ENCODE data around the gene MAN1A1. TPM values are rescaled to one million over a fixed set of nuclear protein-coding genes. Genes with fewer than 3 reads are reported as not detected.

MAN1A1 gene
- polyA plus RNA-seq, 3 donors, result 19.1 to 50.1 (median 37.5) TPM

GRCh38 chr6:119348096-119348747 lies 1.3 kb downstream of the MAN1A1 start:
- WGBS, 3 donors, result 1 to 3% (median 3%) methylated on average over 33 to 35 of the region's 35 CpGs
- no peak overlapping the region for H3K27ac ChIP-seq (ENCODE audit: low read depth, low read length)

DNA sequence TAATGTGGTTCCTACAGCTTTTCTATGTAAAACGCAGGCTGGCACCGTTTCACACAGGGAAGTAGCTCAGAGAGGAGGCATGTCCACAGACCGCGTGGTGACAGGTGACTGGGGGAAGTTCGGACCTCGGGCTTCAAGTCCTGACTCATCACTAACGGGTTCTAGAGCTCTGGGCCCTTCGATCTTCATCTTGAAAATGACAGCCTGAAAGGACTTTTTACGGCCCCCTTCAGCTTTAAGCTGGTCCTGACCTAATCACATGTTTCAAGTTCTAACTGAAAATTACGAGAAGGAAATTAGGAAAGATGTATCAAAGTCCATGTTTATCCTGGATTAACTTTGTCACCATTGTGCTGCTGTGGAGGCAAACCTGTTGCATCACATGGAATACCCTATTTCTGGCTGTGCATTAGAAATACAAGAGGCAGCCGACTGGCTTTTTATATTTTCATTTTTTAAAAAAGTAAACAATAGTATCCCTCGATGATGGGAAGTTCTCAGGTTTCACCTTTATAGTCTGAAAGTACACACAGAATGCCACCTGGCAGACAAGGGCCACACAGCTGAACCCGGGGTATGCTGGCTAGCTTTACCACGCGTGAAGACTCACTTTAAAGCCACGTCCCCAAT lies 2.0 kb downstream of the MAN1A1 start:
- no peak overlapping the region for H3K27ac ChIP-seq (ENCODE audit: low read depth, low read length)
- 3 to 10% (median 8%) methylated on average over 16 of the region's 16 CpGs for WGBS, 3 donors

- 5 to 19% (median 16%) methylated on average over 1 of the region's 1 CpG for WGBS, 3 donors
These were observed 2.6 kb downstream of the MAN1A1 start for GRCh38 chr6:119346936-119347335.

DNA sequence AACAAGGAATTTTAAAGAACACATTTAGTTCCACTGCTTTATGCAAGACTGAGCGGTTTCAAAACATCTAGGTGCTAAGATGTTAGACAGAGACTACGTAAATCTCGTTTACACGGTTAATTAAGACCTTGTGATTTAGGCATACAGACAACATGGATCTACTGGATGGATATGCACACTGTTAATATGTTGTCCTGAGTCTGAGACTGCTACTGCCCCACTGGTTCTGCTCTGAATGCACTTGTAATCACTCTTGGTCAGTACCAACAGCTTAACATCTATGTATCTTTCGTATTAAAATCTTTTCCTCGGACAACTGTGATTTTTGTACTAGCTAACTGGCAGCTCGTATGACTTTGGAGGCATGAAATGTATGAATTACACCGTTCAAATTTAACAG lies 3.1 kb downstream of the MAN1A1 start:
- WGBS, 3 donors, result 32 to 48% (median 37%) methylated on average over 8 of the region's 8 CpGs
- H3K27ac ChIP-seq (ENCODE audit: low read depth, low read length), result no peak overlapping the region

More at GRCh38 chr6:119346936-119347335, 2.6 kb downstream of the MAN1A1 start:
- H3K27ac ChIP-seq (ENCODE audit: low read depth, low read length), result no peak overlapping the region

DNA sequence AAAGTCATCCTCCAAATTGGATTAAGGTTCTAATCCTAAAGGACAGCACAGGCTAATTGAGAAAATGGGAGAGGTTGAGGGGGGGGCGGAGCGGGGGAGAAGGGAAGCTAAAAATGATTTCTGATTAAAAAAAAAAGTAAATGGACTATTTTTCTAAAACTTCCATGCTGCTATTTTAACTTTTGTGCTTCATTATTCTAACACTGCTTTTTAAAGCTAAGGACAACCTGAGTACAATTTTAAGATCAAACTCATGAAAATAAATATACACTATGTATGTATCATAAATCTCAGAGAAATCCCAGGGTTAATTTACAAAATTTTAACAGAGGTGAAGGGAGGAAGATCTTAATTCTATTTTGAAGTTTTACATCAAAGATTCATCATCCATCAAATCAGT lies 4.4 kb downstream of the MAN1A1 start:
- 39 to 90% (median 43%) methylated on average over 2 of the region's 2 CpGs for WGBS, 3 donors
- H3K27ac ChIP-seq (ENCODE audit: low read depth, low read length), result no peak overlapping the region

GRCh38 chr6:119344306-119344705 lies 5.3 kb downstream of the MAN1A1 start:
- WGBS, 3 donors, result 38 to 52% (median 49%) methylated on average over 1 of the region's 1 CpG
- H3K27ac ChIP-seq (ENCODE audit: low read depth, low read length), result no peak overlapping the region

DNA sequence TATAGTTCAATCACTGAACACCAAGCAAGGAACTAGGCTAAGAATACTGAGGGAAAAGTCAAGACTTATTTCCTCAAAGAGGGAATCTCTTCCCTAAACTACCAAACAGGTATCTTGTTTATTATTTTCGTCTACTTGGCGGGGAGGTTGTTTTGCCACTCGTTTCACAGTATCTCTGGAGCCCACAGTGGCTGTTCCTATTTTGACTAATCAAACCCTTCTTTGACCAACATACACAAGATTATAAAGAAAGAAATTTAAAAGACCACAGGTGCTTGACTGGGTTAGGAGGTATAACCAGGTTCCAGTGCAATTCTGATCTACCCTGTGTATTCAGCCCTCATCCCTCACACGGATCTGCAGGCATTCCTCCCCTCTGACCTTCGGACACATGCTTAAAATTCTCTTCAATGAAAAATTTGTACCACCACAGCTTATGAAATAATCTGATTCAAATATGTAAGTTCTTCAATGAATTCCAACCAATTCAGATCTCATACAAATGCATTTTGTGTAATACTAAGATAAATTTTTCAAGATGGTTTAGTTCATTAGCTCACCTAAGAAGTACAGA lies 5.9 kb downstream of the MAN1A1 start:
- 61 to 82% (median 78%) methylated on average over 5 of the region's 5 CpGs for WGBS, 3 donors
- no peak overlapping the region for H3K27ac ChIP-seq (ENCODE audit: low read depth, low read length)

DNA sequence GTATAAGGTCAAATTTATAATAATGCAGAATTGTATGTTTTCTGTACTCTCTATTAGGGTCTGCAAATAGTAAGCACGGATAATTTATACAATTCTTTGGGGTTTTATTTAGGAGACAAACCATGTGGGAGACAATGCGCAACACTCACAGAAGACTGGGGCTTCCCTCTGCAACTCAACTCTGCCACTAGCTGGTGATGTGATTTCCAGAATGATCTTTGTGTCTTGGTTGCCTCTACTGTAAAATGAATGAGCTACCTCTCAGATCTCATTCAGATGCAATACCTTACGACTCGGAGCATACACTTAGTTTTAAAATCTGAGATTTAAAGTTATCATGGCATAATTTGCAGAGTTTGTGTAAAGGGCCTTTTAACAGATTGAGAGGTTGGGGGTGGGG lies 6.4 kb downstream of the MAN1A1 start:
- WGBS, 3 donors, result 68 to 86% (median 84%) methylated on average over 4 of the region's 4 CpGs
- H3K27ac ChIP-seq (ENCODE audit: low read depth, low read length), result no peak overlapping the region

DNA sequence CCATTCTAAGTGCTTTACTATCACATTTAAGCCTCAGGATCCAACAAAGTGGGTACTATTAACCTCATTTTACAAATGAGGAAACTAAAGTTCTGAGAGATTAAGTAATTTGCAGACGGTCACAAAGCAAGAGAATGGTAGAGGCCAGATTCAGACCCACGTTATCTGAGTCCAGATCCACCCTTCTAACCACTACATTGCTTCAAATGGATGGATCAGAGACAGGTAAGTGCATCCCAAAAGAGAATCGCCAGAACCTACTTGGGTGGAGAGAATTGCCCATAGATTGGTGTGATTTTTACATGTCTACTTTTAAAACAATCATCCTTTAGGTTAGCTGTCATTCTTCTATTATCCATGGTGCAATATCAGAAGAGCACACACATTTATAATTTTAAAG lies 7.1 kb downstream of the MAN1A1 start:
- 69 to 80% (median 72%) methylated on average over 3 of the region's 3 CpGs for WGBS, 3 donors
- no peak overlapping the region for H3K27ac ChIP-seq (ENCODE audit: low read depth, low read length)

- H3K27ac ChIP-seq (ENCODE audit: low read depth, low read length), result no peak overlapping the region
- 44 to 54% (median 51%) methylated on average over 8 of the region's 8 CpGs for whole genome bisulfite sequencing, 3 donors
These were observed 8.6 kb downstream of the MAN1A1 start for GRCh38 chr6:119340796-119341487.

GRCh38 chr6:119339941-119340456 lies 9.6 kb downstream of the MAN1A1 start:
- H3K27ac ChIP-seq (ENCODE audit: low read depth, low read length), result no peak overlapping the region
- WGBS, 3 donors, result 43 to 73% (median 45%) methylated on average over 4 of the region's 4 CpGs

DNA sequence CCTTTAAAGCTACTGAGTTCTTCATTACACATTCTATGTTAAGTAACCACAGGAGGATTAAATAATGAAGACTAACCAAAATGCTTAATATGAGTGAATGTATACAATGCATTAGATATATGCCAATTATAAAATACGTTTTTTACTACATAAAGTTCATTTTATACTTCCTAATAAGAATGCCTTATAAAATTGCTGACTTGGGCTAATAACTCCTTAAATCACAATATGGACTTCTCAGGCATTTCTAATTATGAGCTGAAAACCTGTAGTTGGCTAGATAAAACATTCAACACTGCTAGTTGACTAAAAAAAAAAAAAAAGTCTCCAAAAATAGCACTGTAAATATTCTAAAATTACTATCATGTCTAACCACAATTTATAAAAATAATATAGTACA lies 11.8 kb downstream of the MAN1A1 start:
- WGBS, 3 donors, result 78 to 89% (median 84%) methylated on average over 1 of the region's 1 CpG
- no peak overlapping the region for H3K27ac ChIP-seq (ENCODE audit: low read depth, low read length)

- 93 to 99% (median 96%) methylated on average over 5 of the region's 5 CpGs for WGBS, 3 donors
- H3K27ac ChIP-seq (ENCODE audit: low read depth, low read length), result no peak overlapping the region
These were observed 12.3 kb downstream of the MAN1A1 start for GRCh38 chr6:119337252-119337651.

DNA sequence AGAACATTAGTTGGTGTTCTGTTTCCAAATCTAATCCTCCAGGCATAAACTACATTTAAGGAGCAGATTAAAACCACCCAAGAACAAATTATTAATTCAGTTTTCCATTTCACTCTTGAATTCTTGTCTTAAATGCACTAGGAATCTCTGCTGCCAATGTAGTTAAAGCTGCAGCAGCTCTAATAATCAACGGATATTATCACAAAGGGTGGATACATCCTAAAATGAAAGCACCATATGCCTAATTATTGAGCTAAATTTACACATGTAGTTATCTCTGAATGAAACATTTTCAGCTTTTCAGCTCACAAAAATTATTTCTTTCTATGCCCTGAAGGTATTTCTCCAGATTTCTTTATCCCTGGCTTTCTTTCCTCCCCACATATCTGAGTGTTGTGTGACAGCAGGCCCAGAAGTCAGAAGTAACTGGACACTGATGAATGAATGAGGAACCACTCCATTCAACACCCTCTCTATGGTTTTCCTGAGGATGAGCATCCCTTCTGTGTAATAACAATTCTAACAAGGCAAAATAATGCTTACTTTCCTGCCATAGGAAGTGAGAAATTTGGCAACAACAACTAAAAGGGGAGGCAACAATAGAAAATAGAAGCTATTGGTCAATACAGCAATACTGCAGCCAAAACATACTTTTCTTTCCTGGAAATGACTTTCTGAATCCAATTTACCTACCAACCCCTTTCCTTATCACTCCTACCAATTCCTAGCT lies 14.9 kb downstream of the MAN1A1 start:
- no peak overlapping the region for H3K27ac ChIP-seq (ENCODE audit: low read depth, low read length)
- WGBS, 3 donors, result 26 to 55% (median 35%) methylated on average over 1 of the region's 1 CpG

GRCh38 chr6:119333707-119334295 lies 15.8 kb downstream of the MAN1A1 start:
- 67 to 86% (median 80%) methylated on average over 3 of the region's 3 CpGs for WGBS, 3 donors
- H3K27ac ChIP-seq (ENCODE audit: low read depth, low read length), result no peak overlapping the region

DNA sequence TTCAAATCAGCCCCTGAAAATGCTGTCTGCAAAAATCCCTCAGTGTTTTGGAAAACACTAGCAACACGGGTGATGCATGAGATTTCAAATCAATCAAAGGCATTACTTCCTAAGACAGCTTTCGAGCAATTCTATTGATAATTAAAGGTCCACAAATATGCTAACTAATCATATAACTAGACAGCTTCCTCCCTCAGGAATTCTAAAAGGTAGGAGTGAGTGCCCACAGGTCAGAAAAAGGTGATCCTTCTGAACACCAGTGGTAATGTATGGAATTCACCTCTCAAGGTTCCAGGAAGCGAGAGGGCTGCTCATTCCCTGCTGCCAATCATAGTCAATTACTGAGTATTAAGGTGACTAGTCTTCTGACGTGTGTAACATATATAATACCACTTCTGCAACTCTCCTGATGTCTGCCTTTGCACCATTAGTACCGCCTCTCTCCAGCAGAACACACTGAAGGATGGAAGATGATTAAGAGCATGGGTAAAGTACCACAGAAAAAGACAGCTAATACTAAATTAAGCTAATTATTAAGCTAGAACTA lies 16.4 kb downstream of the MAN1A1 start:
- H3K27ac ChIP-seq (ENCODE audit: low read depth, low read length), result no peak overlapping the region

DNA sequence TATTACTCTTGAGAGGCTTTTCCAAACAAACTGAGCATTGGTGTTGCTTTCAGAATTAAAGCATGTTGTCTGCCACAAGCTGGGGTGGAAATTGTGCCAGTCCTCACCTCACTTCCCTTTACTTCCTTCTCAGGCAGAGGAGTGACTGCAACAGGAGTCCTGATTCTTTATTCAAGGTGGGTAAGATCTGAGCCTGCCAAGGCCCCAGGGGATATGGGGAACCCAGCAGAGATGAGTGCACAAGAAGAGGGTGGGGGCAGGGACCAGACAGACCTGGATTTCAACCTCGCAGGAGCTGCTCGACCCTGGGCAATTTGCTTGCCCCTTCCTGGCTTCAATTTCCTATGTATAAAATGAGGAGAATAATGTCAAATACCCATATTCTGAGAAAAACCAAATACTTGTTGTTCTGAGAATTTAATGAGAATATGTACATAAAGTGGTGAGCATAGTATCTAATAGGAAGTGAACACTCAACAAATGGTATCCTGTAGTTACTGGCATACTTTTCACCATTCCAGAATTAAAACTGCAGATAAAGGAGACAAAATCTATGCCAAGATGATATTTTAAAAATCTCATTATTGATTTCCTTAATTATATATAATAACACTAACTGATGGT lies 17.8 kb downstream of the MAN1A1 start:
- no peak overlapping the region for H3K27ac ChIP-seq (ENCODE audit: low read depth, low read length)
- 58 to 71% (median 66%) methylated on average over 2 of the region's 2 CpGs for WGBS, 3 donors

More for the DNA sequence above, 16.4 kb downstream of the MAN1A1 start:
- WGBS, 3 donors, result 78 to 90% (median 88%) methylated on average over 5 of the region's 5 CpGs

Measured in adipose tissue (tissue), 3 donors.